Heart right ventricle (tissue), 16 donors: Measurements from ENCODE around the gene DEPDC7. TPM values are rescaled to one million over a fixed set of nuclear protein-coding genes. Genes with fewer than 3 reads are reported as not detected.

ENCODE experiments used
- ATAC-seq, 8 donors: fragments of 200-7000 bp; cut with Tn5 transposase; one replicate each; pipeline ENCODE4 v1.9.1; 2020; ENCODE audit warnings: mild to moderate bottlenecking in 8 of 8, moderate library complexity in 8 of 8, moderate number of reproducible peaks in 1 of 8
- DNase-seq, 2 donors: peaks; one replicate each; pipeline ENCODE4 v3.0.0-alpha.2; 2020
- H3K27ac ChIP-seq, 10 donors: fragments of 200-600 bp; sonication (generic) in 2 of 10; one replicate each; pipeline versions ENCODE4 v1.5.0 to v1.8.0; 2020 to 2022; ENCODE audit warnings: mild to moderate bottlenecking in 3 of 10
- H3K27me3 ChIP-seq, 7 donors: fragments of 200-600 bp; one replicate each; pipeline ENCODE4 v1.8.0; 2021 to 2022; ENCODE audit warnings: mild to moderate bottlenecking in 2 of 7
- H3K36me3 ChIP-seq, 9 donors: fragments of 200-600 bp; sonication (generic) in 1 of 9; one replicate each; pipeline versions ENCODE4 v1.5.0 to v1.8.0; 2020 to 2022; ENCODE audit warnings: mild to moderate bottlenecking in 2 of 9
- H3K4me1 ChIP-seq, 9 donors: fragments of 200-600 bp; sonication (generic) in 1 of 9; one replicate each; pipeline versions ENCODE4 v1.5.0 to v1.8.0; 2020 to 2022; ENCODE audit warnings: mild to moderate bottlenecking in 4 of 9
- H3K4me3 ChIP-seq, 10 donors: fragments of 200-600 bp; sonication (generic) in 2 of 10; one replicate each; pipeline versions ENCODE4 v1.5.0 to v1.8.0; 2020 to 2022; ENCODE audit warnings: mild to moderate bottlenecking in 7 of 10, moderate library complexity in 2 of 10
- H3K9me3 ChIP-seq, 11 donors: fragments of 200-600 bp in 10 of 11; sonication (generic) in 2 of 11; one replicate each; pipeline versions ENCODE4 v1.5.0 to v1.8.0; 2013 to 2022; ENCODE audit warnings: mild to moderate bottlenecking in 2 of 11, control low read depth in 1 of 11, moderate library complexity in 1 of 11
- CTCF ChIP-seq, 9 donors: fragments of 200-600 bp; sonication (generic) in 2 of 9; IDR thresholded peaks; one replicate each; pipeline versions ENCODE4 v1.5.0 to v1.8.0; 2021 to 2022; ENCODE audit warnings: antibody characterized with exemption in 9 of 9, mild to moderate bottlenecking in 5 of 9, moderate library complexity in 1 of 9
- WGBS, 2 donors: extraction: QIAGEN DNeasy Blood & Tissue Kit; methylation state at CpG; one replicate each; pipeline ENCODE4 v1.1.7; 2013; ENCODE audit warnings: inconsistent platforms in 1 of 2; 5-methylcytosine and 5-hydroxymethylcytosine counted together
- intact Hi-C, 10 donors: fragments of 100-400 bp; cut with DNase I; formaldehyde crosslinking; loops; one replicate each; pipeline versions ENCODE4 v1.11.1 to v1.14.2; 2022
- polyA plus RNA-seq, 2 donors: library from polyadenylated mRNA; stranded (reverse); fragments of 200-250 nt; gene quantifications; one replicate each; pipeline ENCODE4 v1.2.3, GENCODE V29; 2013
- total RNA-seq, 10 donors: library from RNA; stranded (reverse); fragmentation: NEBNext Ultra II Directional in 3 of 10; extraction: Animal tissue kit (Norgen Biotek cat#: 25700) in 3 of 10; gene quantifications; one replicate each; pipeline versions ENCODE4 v1.2.1 to v1.2.4, GENCODE V29; 2021 to 2023
- donor health status: Arrhythmogenic right ventricular cardiomyopathy.
- donor health status: ischemic (EF 13 %, LVEDD 7.1; RV severe dilation, severe dysfunction).
- donor health status: healthy with polysubstance abuse.
- donor health status: DM: no; HTN: yes; CAD: no.
- donor health status: DM: no; HTN: no; CAD: no.
- donor health status: ischemic (EF 25% LVEDD 6.9; RV normal size, moderate dysfunction).
- donor health status: ischemic (EF 25% LVEDD 5.7; RV mildly dilated, moderate dysfunction).
- donor health status: healthy.
- donor health status: DM: yes; HTN: yes; CAD: no.
- donor health status: Ischemic cardiomyopathy.
- donor health status: ischemic (EF 35%, LVEDD 5.7; RV mildly dilated, moderate dysfunction).
- donor health status: nonischemic (EF 11% LVEDD 7.7; RV severe dilation, severe dysfunction).
- donor health status: DM: yes; HTN: yes; CAD: no.
- donor health status: PGD.
- donor health status: ischemic (EF 29% LVEDD 5.4; RV normal size, mild dysfunction).
- donor health status: nonischemic (EF 23%, LVEDD 6.1; RV moderate dilation, normal function).

Gene DEPDC7
- total and polyA plus RNA-seq, 12 donors: 0.17 to 1.5 (median 0.31) TPM; not detected in 4

- H3K9me3 ChIP-seq: no peaks in the 10 kb centered on the region
- H3K27me3 ChIP-seq: no peaks in the 10 kb centered on the region
- DNase-seq (no peak), ATAC-seq (no peak)
- 95 to 100% methylated on average over 3 of the region's 3 CpGs for WGBS, 2 donors
- no peak overlapping the region for H3K4me3 ChIP-seq
- H3K4me1 ChIP-seq: peaks cover 0 to 32% (median 14%) of the 10 kb centered on the region in 9 donors
- H3K36me3 ChIP-seq: peaks cover 0 to 90% (median 21%) of the 10 kb centered on the region in 9 donors
- TF ChIP-seq CTCF (IDR thresholded peaks at IDR 0.05): no peak
- intact Hi-C loops: loop anchor here in 3 of 10 donors (5.0 to 10.0 kb wide), 3 partner anchors 95 to 255 kb away; no protein-coding TSS in a partner anchor
- H3K27ac ChIP-seq: no peak overlapping the region
These were observed 44.6 kb downstream of the DEPDC7 start for GRCh38 chr11:33060271-33060670.

GRCh38 chr11:33062137-33062536 lies 46.5 kb downstream of the DEPDC7 start:
- intact Hi-C loops: loop anchor here in 3 of 10 donors (5.0 to 10.0 kb wide), 3 partner anchors 97 to 257 kb away; no protein-coding TSS in a partner anchor
- 60 to 70% methylated on average over 5 of the region's 5 CpGs for WGBS, 2 donors
- H3K27ac ChIP-seq: peak overlapping the region in 1 of 10 donors; percentile 1
- TF ChIP-seq CTCF (IDR thresholded peaks at IDR 0.05): no peak
- H3K36me3 ChIP-seq: peaks cover 0 to 92% (median 21%) of the 10 kb centered on the region in 9 donors
- no peaks in the 10 kb centered on the region for H3K9me3 ChIP-seq
- DNase-seq (no peak), ATAC-seq (no peak)
- H3K4me1 ChIP-seq: peaks cover 0 to 34% (median 14%) of the 10 kb centered on the region in 9 donors
- no peak overlapping the region for H3K4me3 ChIP-seq
- H3K27me3 ChIP-seq: no peaks in the 10 kb centered on the region

- peaks cover 0 to 92% (median 23%) of the 10 kb centered on the region in 9 donors for H3K36me3 ChIP-seq
- WGBS, 2 donors: 61 to 74% methylated on average over 3 of the region's 3 CpGs
- DNase-seq (no peak), ATAC-seq (no peak)
- peak overlapping the region in 6 of 10 donors; percentile 17 to 81 (median 30) for H3K27ac ChIP-seq
- no peak for TF ChIP-seq CTCF (IDR thresholded peaks at IDR 0.05)
- H3K27me3 ChIP-seq: no peaks in the 10 kb centered on the region
- intact Hi-C loops: loop anchor here in 3 of 10 donors (5.0 to 10.0 kb wide), 3 partner anchors 99 to 259 kb away; no protein-coding TSS in a partner anchor
- H3K4me1 ChIP-seq: peaks cover 0 to 34% (median 14%) of the 10 kb centered on the region in 9 donors
- no peaks in the 10 kb centered on the region for H3K9me3 ChIP-seq
- H3K4me3 ChIP-seq: no peak overlapping the region
These were observed 47.7 kb downstream of the DEPDC7 start for GRCh38 chr11:33063326-33063881.

DNA sequence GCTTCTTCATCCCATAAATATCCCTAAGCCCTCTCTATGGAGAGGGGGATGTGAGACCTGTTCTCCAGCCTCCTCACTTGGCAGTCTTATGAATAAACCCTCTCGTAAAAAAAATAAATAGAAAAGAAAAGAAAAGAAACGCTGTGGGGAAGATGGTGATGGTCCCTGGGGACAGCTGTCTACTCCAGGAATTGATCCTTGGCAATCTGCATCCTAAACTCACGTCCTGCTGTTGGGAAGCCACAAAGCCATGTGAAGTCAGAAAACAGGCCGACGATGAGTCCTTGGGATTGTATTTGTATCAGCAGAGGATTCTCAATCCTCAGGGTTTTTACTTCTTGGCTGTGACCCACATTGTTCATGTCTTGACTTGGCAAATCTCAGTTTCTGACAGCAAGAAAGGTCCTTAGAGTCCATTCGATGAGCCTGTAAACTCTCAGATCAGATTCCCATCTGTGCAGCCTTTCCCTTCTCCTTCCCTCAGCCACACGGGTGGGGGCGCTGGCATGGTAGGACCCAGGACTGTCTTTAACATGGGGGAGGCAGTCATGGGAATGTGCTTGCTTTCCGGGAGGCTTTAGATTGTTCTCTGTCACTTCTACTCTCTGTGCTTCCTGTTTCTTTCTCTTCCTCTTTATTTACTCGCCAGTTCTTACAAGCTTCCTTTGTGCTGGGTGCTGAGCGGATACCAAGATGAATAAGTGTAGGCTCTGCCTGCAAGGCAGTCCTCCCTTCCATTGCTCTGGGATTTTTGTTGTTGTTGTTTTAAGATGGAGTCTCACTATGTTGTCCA lies 48.6 kb downstream of the DEPDC7 start:
- peaks cover 0 to 92% (median 30%) of the 10 kb centered on the region in 9 donors for H3K36me3 ChIP-seq

More for the DNA sequence above, 48.6 kb downstream of the DEPDC7 start:
- Histone ChIP-seq H3K27me3 (no peaks in the 10 kb centered on the region), H3K9me3 (no peaks in the 10 kb centered on the region), H3K4me3 (no peak overlapping the region), H3K4me1 (peaks cover 0 to 34% (median 14%) of the 10 kb centered on the region in 9 donors), H3K27ac (peak overlapping the region in 9 of 10 donors; percentile 17 to 81 (median 33))
- DNase-seq: no peak
- intact Hi-C loops: loop anchor here in 7 of 10 donors (2.0 to 10.0 kb wide), 5 partner anchors 99 to 259 kb away; no protein-coding TSS in a partner anchor
- WGBS, 2 donors: 46 to 66% methylated on average over 11 of the region's 11 CpGs
- ATAC-seq: peak in 6 of 8 donors; percentile 15 to 43 (median 32)
- no peak for TF ChIP-seq CTCF (IDR thresholded peaks at IDR 0.05)
